HEK293T (cell line): ENCODE data around the gene ZNF134.
A peak's percentile ranks its signal among the peaks of the same experiment; 100 is the strongest.

Source experiments
- CTCF ChIA-PET: fragments of 350-600 bp; formaldehyde crosslinking; extraction: SDS; loops from one replicate; lab custom pipeline; 2021; ENCODE audit warnings: antibody characterized with exemption, inconsistent platforms; lab: Yijun Ruan, JAX
- POLR2A ChIA-PET: fragments of 350-600 bp; formaldehyde crosslinking; extraction: SDS; loops from one replicate; lab custom pipeline; 2020; ENCODE audit warnings: antibody characterized with exemption, inconsistent platforms; lab: Yijun Ruan, JAX
- DNase-seq: peaks from one replicate; pipeline ENCODE4 v3.0.0; 2012; ENCODE audit warnings: mixed read lengths; ENCODE audit errors: extremely low spot score
- ARNT ChIP-seq: fragments of 450-650 bp; IDR thresholded peaks from 2 replicates; pipeline ENCODE4 v1.6.1; 2017; ENCODE audit warnings: mild to moderate bottlenecking
- BHLHE40 ChIP-seq: fragments of 450-650 bp; IDR thresholded peaks from 2 replicates; pipeline ENCODE4 v1.6.1; 2016; ENCODE audit warnings: mild to moderate bottlenecking, moderate library complexity, borderline replicate concordance
- CTBP1 ChIP-seq: fragments of 450-650 bp; IDR thresholded peaks from 2 replicates; pipeline ENCODE4 v1.6.1; 2016; ENCODE audit warnings: borderline replicate concordance
- ELF4 ChIP-seq: fragments of 450-650 bp; IDR thresholded peaks from 2 replicates; pipeline ENCODE4 v1.6.1; 2017; ENCODE audit warnings: antibody characterized with exemption
- FOXA1 ChIP-seq: fragments of 450-650 bp; IDR thresholded peaks from 2 replicates; pipeline ENCODE4 v1.6.1; 2016; ENCODE audit warnings: mild to moderate bottlenecking
- FOXK2 ChIP-seq: fragments of 450-650 bp; IDR thresholded peaks from 2 replicates; pipeline ENCODE4 v1.6.1; 2016; ENCODE audit warnings: mild to moderate bottlenecking
- FOXM1 ChIP-seq: fragments of 450-650 bp; IDR thresholded peaks from 2 replicates; pipeline ENCODE4 v1.6.1; 2017; ENCODE audit warnings: mild to moderate bottlenecking, borderline replicate concordance
- HDGF ChIP-seq: fragments of 450-650 bp; IDR thresholded peaks from 2 replicates; pipeline ENCODE4 v1.6.1; 2017; ENCODE audit warnings: antibody characterized with exemption, borderline replicate concordance
- L3MBTL2 ChIP-seq: fragments of 450-650 bp; conservative IDR thresholded peaks from 2 replicates; pipeline ENCODE4 v1.6.1; 2016; ENCODE audit warnings: mild to moderate bottlenecking
- LEF1 ChIP-seq: fragments of 450-650 bp; IDR thresholded peaks from 2 replicates; pipeline ENCODE4 v1.6.1; 2017; ENCODE audit warnings: mild to moderate bottlenecking, borderline replicate concordance
- NFRKB ChIP-seq: fragments of 450-650 bp; IDR thresholded peaks from 2 replicates; pipeline ENCODE4 v1.6.1; 2016; ENCODE audit warnings: mild to moderate bottlenecking, moderate library complexity
- PKNOX1 ChIP-seq: fragments of 450-650 bp; IDR thresholded peaks from 2 replicates; pipeline ENCODE4 v1.6.1; 2016
- SP1 ChIP-seq: fragments of 450-650 bp; IDR thresholded peaks from 2 replicates; pipeline ENCODE4 v1.6.1; 2017
- SUZ12 ChIP-seq: fragments of 450-650 bp; IDR thresholded peaks from 2 replicates; pipeline ENCODE4 v1.6.1; 2016; ENCODE audit warnings: mild to moderate bottlenecking
- TARDBP ChIP-seq: fragments of 450-650 bp; IDR thresholded peaks from 2 replicates; pipeline ENCODE4 v1.6.1; 2016
- ZNF384 ChIP-seq: fragments of 450-650 bp; IDR thresholded peaks from 2 replicates; pipeline ENCODE4 v1.6.1; 2016

ZNF134 gene

GRCh38 chr19:57651654-57651996 lies 37.6 kb downstream of the ZNF134 start:
- no peak for DNase-seq
- ChIA-PET CTCF (interaction anchor here (0.6 kb wide), 1 partner anchor 246 kb away, joined by 4 read pairs; no protein-coding TSS in a partner anchor), POLR2A (no interaction called here)
- TF ChIP-seq ARNT (no peak), TARDBP (no peak), HDGF (no peak), FOXM1 (no peak), L3MBTL2 (no peak), LEF1 (no peak), FOXK2 (no peak), SUZ12 (no peak), PKNOX1 (no peak), CTBP1 (no peak), FOXA1 (no peak), BHLHE40 (no peak), NFRKB (no peak)

DNA sequence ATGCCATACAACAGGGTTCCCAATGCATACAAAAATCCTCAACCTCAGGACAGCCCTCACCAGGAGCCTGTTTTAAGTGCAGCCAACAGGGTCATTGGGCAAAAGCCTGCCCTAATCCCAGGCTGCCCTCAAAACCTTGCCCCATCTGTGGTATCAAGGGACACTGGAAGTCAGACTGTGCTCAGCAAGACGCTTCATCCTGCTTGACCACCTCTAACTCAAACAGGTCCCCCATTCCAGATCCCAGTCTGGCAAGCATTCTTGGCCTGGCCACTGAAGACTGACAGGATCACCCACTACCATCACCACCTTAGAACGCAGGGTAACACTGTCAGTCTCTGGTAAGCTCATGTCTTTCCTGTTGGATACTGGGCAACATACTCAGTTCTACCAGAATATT lies 39.6 kb downstream of the ZNF134 start:
- POLR2A ChIA-PET: no interaction called here
- no peak for TF ChIP-seq BHLHE40
- CTCF ChIA-PET: no interaction called here
- DNase-seq: no peak

DNA sequence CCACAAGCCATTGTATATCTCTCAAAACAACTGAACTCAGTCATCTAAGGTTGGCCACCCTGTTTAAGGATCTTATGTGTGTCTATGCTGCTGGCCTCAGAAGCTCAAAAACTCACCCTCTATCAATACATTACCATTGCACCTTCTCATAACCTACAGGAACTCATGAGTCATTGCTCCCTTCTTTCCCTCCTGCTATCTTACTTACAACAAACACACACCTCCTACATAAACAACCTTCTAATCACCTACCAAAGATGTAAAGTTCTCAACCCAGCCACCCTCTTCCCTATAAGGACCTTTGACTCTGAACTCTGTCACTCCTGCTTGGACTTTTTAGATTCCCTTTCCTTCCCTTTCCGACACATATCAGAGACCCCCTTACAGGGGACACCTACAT lies 41.4 kb downstream of the ZNF134 start:
- CTCF ChIA-PET: no interaction called here
- TF ChIP-seq SUZ12 (no peak), LEF1 (no peak), CTBP1 (no peak), ELF4 (no peak), NFRKB (no peak), FOXA1 (no peak), HDGF (no peak), L3MBTL2 (no peak), BHLHE40 (no peak), FOXM1 (no peak), FOXK2 (no peak), SP1 (no peak), ARNT (no peak), TARDBP (no peak), PKNOX1 (no peak), ZNF384 (no peak)

DNA sequence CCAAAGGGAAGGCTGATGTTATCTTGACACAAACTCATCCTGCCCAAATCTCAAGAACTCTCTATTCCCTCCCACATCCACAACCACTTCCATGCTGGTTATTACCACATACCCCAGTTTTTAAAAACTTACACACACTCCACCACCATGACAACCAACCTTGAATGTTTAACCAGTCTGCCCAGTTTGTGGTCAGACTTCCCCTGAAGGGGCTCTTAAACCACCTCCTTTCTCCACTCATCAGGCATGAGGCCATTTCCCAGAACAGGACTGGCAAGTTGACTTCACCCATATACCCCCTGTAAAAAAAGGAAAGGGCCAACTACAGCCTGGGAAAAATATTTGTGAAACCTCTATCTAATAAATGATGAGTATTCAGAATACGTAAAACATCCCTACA lies 42.3 kb downstream of the ZNF134 start:
- ChIA-PET CTCF (no interaction called here), POLR2A (no interaction called here)
- no peak for DNase-seq
- TF ChIP-seq ELF4 (no peak), NFRKB (no peak), FOXK2 (no peak), SUZ12 (no peak), CTBP1 (no peak), LEF1 (no peak), L3MBTL2 (no peak), HDGF (no peak), ARNT (no peak), PKNOX1 (no peak), FOXA1 (no peak), SP1 (no peak), FOXM1 (no peak), ZNF384 (no peak), TARDBP (no peak), BHLHE40 (no peak)

More for the DNA sequence above, 41.4 kb downstream of the ZNF134 start:
- POLR2A ChIA-PET: no interaction called here
- no peak for DNase-seq

DNA sequence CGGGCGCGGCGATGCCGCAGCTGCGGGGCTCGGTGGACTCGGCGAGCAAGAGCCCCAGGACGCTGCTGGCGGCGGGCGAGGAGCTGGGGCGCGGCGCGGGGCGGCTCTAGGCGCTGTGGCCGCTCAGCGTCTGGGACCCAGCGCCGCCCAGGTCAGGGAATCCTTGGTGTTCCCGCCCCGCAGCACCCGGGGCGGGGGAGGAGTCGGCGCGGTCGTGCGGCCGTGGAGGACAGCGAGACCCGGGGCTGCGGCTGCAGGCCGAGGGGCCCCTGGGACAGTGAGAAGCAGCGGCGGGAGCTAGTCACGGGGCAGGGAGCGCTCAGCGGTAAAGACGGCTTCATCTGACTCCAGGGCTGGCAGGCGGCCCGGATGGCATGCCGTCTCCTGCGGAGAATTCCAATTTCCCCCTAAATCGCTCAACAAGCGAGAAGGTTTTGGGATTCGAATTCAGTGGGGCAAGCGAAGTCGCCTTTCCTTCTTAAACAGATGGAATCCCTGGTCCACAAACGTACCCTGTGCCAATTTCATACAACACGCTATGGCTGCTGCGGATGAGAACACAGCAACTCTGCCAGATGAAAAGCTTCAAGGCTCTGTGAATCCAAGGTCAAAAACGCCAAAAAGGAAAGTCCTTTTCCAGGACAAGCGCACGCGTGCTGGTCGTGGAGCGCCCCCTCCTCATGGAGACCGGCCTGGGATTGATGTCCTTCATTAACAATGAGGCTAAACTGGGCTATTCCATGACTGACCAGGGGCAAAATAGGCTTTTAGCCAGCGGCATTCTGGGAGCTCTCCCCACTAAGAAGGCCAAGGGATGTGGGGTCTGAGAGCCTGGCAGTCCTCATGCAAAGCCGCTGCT lies 50.5 kb downstream of the ZNF134 start:
- POLR2A ChIA-PET: interaction anchor here (1.5 kb wide), 1 partner anchor 17 kb away, joined by 5 read pairs; the partner anchor contains the start of gene ZNF551
- CTCF ChIA-PET: no interaction called here
- peak; percentile 31 for DNase-seq
- TF ChIP-seq HDGF: no peak
- TF ChIP-seq FOXK2: no peak
- TF ChIP-seq SP1: no peak
- no peak for TF ChIP-seq CTBP1
- no peak for TF ChIP-seq NFRKB
- no peak for TF ChIP-seq FOXA1
- no peak for TF ChIP-seq L3MBTL2
- no peak for TF ChIP-seq ZNF384
- no peak for TF ChIP-seq BHLHE40
- no peak for TF ChIP-seq TARDBP
- no peak for TF ChIP-seq ARNT
- TF ChIP-seq LEF1: no peak
- TF ChIP-seq SUZ12: no peak
- TF ChIP-seq FOXM1: no peak
- TF ChIP-seq ELF4: no peak
- no peak for TF ChIP-seq PKNOX1
